H4 (cell line): ENCODE data around the gene ARL4D. TPM values are rescaled to one million over a fixed set of nuclear protein-coding genes. Genes with fewer than 3 reads are reported as not detected.
"Not testable (repeated sequence)": the region's sequence is repeated elsewhere in the genome, so short reads cannot be mapped to it uniquely, and the experiment has no call there.

Experiments
- DNase-seq: peaks from one replicate; pipeline ENCODE4 v3.0.0-alpha.2; 2015; ENCODE audit warnings: low spot score
- total RNA-seq: library from RNA; depleted of rRNA; stranded (reverse); fragments of >200 nt; shearing (Covaris generic); gene quantifications from 2 replicates; pipeline ENCODE4 v1.2.3, GENCODE V29; 2014; rRNA removed

Gene ARL4D
- total RNA-seq, result 6.1 and 8.4 TPM in 2 replicates

GRCh38 chr17:43398724-43399595, at the start of gene ARL4D:
ARL4D (plus strand) TSS chr17:43398993; CDS start chr17:43399733, 740 bp downstream.
- peak; percentile 68 for DNase-seq

- DNase-seq, result no peak
These were observed 49.7 kb upstream of the ARL4D start for GRCh38 chr17:43349142-43349541.

GRCh38 chr17:43350888-43351361, 47.9 kb upstream of the ARL4D start:
- DNase-seq, result no peak

- DNase-seq, result no peak
These were observed 47.1 kb upstream of the ARL4D start for GRCh38 chr17:43351691-43352090.

GRCh38 chr17:43352579-43353331, 46.0 kb upstream of the ARL4D start:
- DNase-seq, result no peak

- no peak for DNase-seq
These were observed 45.4 kb upstream of the ARL4D start for GRCh38 chr17:43353393-43353792.

- DNase-seq, result no peak
These were observed 44.4 kb upstream of the ARL4D start for GRCh38 chr17:43354371-43354770.

- DNase-seq, result no peak
These were observed 42.3 kb upstream of the ARL4D start for GRCh38 chr17:43356450-43356849.

- peak; percentile 65 for DNase-seq
These were observed 41.8 kb upstream of the ARL4D start for GRCh38 chr17:43356999-43357398.

- no peak for DNase-seq
These were observed 39.2 kb upstream of the ARL4D start for GRCh38 chr17:43359469-43360110.

GRCh38 chr17:43360376-43360738, 38.4 kb upstream of the ARL4D start:
- DNase-seq, result peak; percentile 85

- peak; percentile 100 for DNase-seq
These were observed 37.9 kb upstream of the ARL4D start for GRCh38 chr17:43360739-43361505.

GRCh38 chr17:43363181-43363925, 35.4 kb upstream of the ARL4D start:
- DNase-seq, result no peak

- no peak for DNase-seq
These were observed 34.9 kb upstream of the ARL4D start for GRCh38 chr17:43363926-43364285.

GRCh38 chr17:43365356-43365755, 33.4 kb upstream of the ARL4D start:
- no peak for DNase-seq

- DNase-seq, result not testable (repeated sequence)
These were observed 32.9 kb upstream of the ARL4D start for GRCh38 chr17:43365921-43366320.

- no peak for DNase-seq
These were observed 31.7 kb upstream of the ARL4D start for GRCh38 chr17:43366891-43367736.

GRCh38 chr17:43367737-43368242, 31.0 kb upstream of the ARL4D start:
- DNase-seq, result peak; percentile 89

- peak; percentile 68 for DNase-seq
These were observed 29.9 kb upstream of the ARL4D start for GRCh38 chr17:43368740-43369506.
